Measurements from ENCODE around the gene IP6K1.

Gene IP6K1

GRCh38 chr3:49680493-49681231 is 105.7 kb downstream of the IP6K1 start:
- no peak overlapping the region for H3K4me3 ChIP-seq
- no peak for TF ChIP-seq CTCF (IDR thresholded peaks at IDR 0.05)
- H3K27ac ChIP-seq = no peak overlapping the region
- H3K4me1 ChIP-seq = peaks cover 0 to 3% (median 0%) of the 10 kb centered on the region in 4 donors
- no peak for DNase-seq
- H3K36me3 ChIP-seq = peaks cover 75 to 92% (median 83%) of the 10 kb centered on the region in 3 donors
- no peaks in the 10 kb centered on the region for H3K9me3 ChIP-seq
- intact Hi-C loops (cut with DNase I; ENCODE audit: low total_unique reads) = no loop called here
- H3K27me3 ChIP-seq = no peaks in the 10 kb centered on the region

GRCh38 chr3:49675912-49676311 is 110.4 kb downstream of the IP6K1 start:
- DNase-seq = no peak

GRCh38 chr3:49674497-49674983 is 111.8 kb downstream of the IP6K1 start:
- Histone ChIP-seq H3K9me3 (no peaks in the 10 kb centered on the region), H3K27ac (peak overlapping the region; percentile 80 to 84), H3K36me3 (peaks cover 37 to 39% (median 38%) of the 10 kb centered on the region in 3 donors), H3K4me1 (peaks cover 0 to 20% (median 15%) of the 10 kb centered on the region in 4 donors), H3K4me3 (peak overlapping the region; percentile 63 to 99), H3K27me3 (no peaks in the 10 kb centered on the region)
- DNase-seq = peak in 1 of 2 donors; percentile 40
- intact Hi-C loops (cut with DNase I; ENCODE audit: low total_unique reads) = no loop called here
- TF ChIP-seq CTCF (IDR thresholded peaks at IDR 0.05) = no peak

More at GRCh38 chr3:49675912-49676311, 110.4 kb downstream of the IP6K1 start:
- Histone ChIP-seq H3K4me1 (peaks cover 0 to 20% (median 15%) of the 10 kb centered on the region in 4 donors), H3K9me3 (no peaks in the 10 kb centered on the region), H3K36me3 (peaks cover 49 to 52% (median 51%) of the 10 kb centered on the region in 3 donors), H3K27me3 (no peaks in the 10 kb centered on the region), H3K4me3 (no peak overlapping the region), H3K27ac (no peak overlapping the region)
- intact Hi-C loops (cut with DNase I; ENCODE audit: low total_unique reads) = no loop called here
- TF ChIP-seq CTCF (IDR thresholded peaks at IDR 0.05) = no peak
